ENCODE data around the gene MTSS2.

Gene MTSS2

GRCh38 chr16:70714581-70715054 is 28.8 kb upstream of the MTSS2 start:
- DNase-seq: no peak

GRCh38 chr16:70713824-70714223 is 28.0 kb upstream of the MTSS2 start:
- no peak for DNase-seq

GRCh38 chr16:70713342-70713741 is 27.5 kb upstream of the MTSS2 start:
- no peak for DNase-seq

GRCh38 chr16:70712942-70713341 is 27.1 kb upstream of the MTSS2 start:
- no peak for DNase-seq

- DNase-seq: no peak
Observed at GRCh38 chr16:70712359-70712758, 26.5 kb upstream of the MTSS2 start.

- DNase-seq: no peak
Observed at GRCh38 chr16:70711211-70712031, 25.6 kb upstream of the MTSS2 start.

GRCh38 chr16:70710422-70711210 is 24.8 kb upstream of the MTSS2 start:
- no peak for DNase-seq

- no peak for DNase-seq
Observed at GRCh38 chr16:70709942-70710341, 24.1 kb upstream of the MTSS2 start.

- DNase-seq: no peak
Observed at GRCh38 chr16:70709457-70709856, 23.6 kb upstream of the MTSS2 start.

GRCh38 chr16:70708366-70709246 is 22.8 kb upstream of the MTSS2 start:
- DNase-seq: no peak

- DNase-seq: no peak
Observed at GRCh38 chr16:70706948-70707465, 21.2 kb upstream of the MTSS2 start.

- no peak for DNase-seq
Observed at GRCh38 chr16:70705056-70705455, 19.2 kb upstream of the MTSS2 start.

GRCh38 chr16:70704586-70704985 is 18.7 kb upstream of the MTSS2 start:
- no peak for DNase-seq

- DNase-seq: no peak
Observed at GRCh38 chr16:70703835-70704381, 18.1 kb upstream of the MTSS2 start.

- DNase-seq: no peak
Observed at GRCh38 chr16:70703041-70703834, 17.4 kb upstream of the MTSS2 start.

- no peak for DNase-seq
Observed at GRCh38 chr16:70702624-70703023, 16.8 kb upstream of the MTSS2 start.

GRCh38 chr16:70701998-70702397 is 16.1 kb upstream of the MTSS2 start:
- DNase-seq: no peak

- no peak for DNase-seq
Observed at GRCh38 chr16:70701596-70701995, 15.7 kb upstream of the MTSS2 start.

GRCh38 chr16:70701036-70701435 is 15.2 kb upstream of the MTSS2 start:
- DNase-seq: no peak

GRCh38 chr16:70700101-70701020 is 14.5 kb upstream of the MTSS2 start:
- no peak for DNase-seq

Data from stimulated activated naive CD4-positive, alpha-beta T cell (primary cell).